Lower leg skin (tissue), 3 donors: Measurements from ENCODE around the gene GABBR2.

Experiments
- CTCF ChIP-seq, 3 donors: fragments of 450-650 bp; IDR thresholded peaks; one replicate each; pipeline ENCODE4 v1.5.1; 2016; ENCODE audit warnings: antibody characterized with exemption in 3 of 3, mild to moderate bottlenecking in 3 of 3, moderate library complexity in 2 of 3
- POLR2A ChIP-seq, 2 donors: fragments of 450-650 bp; IDR thresholded peaks; one replicate each; pipeline ENCODE4 v1.6.1; 2016 to 2017; ENCODE audit warnings: antibody characterized with exemption in 2 of 2, mild to moderate bottlenecking in 1 of 2, moderate library complexity in 1 of 2

- TF ChIP-seq POLR2A (IDR thresholded peaks at IDR 0.05) (no peak), CTCF (IDR thresholded peaks at IDR 0.05) (no peak)
Observed at GRCh38 chr9:98743329-98743728, 34.6 kb upstream of the GABBR2 start.
